DMS53 (cell line): ENCODE results near the gene PTPRC.
"Not testable (repeated sequence)": the region's sequence is repeated elsewhere in the genome, so short reads cannot be mapped to it uniquely, and the experiment has no call there.

ENCODE experiments used
- DNase-seq: peaks from one replicate; lab custom pipeline; 2025; lab: John Stamatoyannopoulos, UW

The PTPRC gene, protein sequence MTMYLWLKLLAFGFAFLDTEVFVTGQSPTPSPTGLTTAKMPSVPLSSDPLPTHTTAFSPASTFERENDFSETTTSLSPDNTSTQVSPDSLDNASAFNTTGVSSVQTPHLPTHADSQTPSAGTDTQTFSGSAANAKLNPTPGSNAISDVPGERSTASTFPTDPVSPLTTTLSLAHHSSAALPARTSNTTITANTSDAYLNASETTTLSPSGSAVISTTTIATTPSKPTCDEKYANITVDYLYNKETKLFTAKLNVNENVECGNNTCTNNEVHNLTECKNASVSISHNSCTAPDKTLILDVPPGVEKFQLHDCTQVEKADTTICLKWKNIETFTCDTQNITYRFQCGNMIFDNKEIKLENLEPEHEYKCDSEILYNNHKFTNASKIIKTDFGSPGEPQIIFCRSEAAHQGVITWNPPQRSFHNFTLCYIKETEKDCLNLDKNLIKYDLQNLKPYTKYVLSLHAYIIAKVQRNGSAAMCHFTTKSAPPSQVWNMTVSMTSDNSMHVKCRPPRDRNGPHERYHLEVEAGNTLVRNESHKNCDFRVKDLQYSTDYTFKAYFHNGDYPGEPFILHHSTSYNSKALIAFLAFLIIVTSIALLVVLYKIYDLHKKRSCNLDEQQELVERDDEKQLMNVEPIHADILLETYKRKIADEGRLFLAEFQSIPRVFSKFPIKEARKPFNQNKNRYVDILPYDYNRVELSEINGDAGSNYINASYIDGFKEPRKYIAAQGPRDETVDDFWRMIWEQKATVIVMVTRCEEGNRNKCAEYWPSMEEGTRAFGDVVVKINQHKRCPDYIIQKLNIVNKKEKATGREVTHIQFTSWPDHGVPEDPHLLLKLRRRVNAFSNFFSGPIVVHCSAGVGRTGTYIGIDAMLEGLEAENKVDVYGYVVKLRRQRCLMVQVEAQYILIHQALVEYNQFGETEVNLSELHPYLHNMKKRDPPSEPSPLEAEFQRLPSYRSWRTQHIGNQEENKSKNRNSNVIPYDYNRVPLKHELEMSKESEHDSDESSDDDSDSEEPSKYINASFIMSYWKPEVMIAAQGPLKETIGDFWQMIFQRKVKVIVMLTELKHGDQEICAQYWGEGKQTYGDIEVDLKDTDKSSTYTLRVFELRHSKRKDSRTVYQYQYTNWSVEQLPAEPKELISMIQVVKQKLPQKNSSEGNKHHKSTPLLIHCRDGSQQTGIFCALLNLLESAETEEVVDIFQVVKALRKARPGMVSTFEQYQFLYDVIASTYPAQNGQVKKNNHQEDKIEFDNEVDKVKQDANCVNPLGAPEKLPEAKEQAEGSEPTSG (N-terminal part only)

DNA sequence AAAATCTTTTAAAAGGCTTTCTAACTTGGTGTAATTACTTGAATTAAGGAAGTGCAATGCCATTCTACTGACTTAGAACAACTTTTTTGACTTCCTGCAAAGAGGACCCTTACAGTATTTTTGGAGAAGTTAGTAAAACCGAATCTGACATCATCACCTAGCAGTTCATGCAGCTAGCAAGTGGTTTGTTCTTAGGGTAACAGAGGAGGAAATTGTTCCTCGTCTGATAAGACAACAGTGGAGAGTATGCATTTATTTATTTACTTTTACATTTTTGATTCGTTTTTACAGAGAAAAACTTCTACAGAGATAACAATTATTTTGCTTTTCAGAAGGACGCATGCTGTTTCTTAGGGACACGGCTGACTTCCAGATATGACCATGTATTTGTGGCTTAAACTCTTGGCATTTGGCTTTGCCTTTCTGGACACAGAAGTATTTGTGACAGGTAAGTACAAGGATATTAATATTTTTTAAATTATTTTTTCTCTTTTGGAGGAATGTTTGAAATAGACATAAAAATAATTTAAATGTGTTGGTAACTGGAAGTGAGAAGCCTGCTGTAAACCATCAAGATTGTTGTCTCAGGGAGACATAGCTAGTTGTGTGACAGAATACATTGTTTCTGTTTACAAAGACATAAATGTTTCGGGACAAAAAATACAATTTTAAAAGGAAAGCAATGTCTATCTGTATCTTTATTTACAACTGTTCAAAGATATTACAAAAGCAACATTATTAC, at the start of gene PTPRC:
Gene PTPRC (plus strand): TSS at position 147 of the 742 bp plus-strand sequence. CDS start 229 bp downstream, at position 376.
- DNase-seq: no peak

DNA sequence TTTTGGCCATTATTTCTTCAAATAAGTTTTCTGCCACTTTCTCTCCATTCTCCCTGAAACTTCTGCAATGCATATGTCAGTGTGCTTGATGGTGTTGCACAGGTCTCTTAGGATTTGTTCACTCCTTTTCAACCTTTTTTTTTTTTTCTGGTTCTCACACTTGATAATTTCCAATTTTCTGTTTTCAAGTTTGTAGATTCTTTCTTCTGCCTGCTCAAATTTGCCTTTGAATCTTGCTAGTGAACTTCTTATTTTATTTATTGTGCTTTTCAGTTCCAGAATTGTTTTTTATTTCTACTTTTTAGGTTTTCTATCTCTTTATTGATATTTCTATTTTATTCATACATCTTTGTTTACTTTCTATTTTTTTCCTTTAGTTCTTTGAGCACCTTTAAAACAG, 48.4 kb upstream of the PTPRC start:
- no peak for DNase-seq

DNA sequence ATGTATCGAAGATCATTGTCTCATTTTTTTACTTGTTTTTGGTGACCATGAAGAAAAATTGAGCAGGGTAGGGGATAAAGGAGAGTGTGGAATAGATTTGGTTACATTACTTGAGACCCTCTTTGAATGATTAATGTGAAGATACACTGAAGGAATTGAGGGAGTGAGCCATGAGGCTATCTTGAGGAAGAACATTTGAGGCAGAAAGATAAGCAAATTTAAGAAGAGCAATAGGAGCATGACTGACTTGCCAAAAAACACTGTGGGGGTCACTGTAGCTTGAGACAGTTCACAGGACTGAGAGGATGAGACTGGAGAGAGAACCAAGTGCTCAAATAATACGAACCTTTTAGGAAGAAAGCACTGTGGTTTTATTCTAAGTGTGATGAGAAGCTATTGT, 43.1 kb upstream of the PTPRC start:
- DNase-seq: no peak

DNA sequence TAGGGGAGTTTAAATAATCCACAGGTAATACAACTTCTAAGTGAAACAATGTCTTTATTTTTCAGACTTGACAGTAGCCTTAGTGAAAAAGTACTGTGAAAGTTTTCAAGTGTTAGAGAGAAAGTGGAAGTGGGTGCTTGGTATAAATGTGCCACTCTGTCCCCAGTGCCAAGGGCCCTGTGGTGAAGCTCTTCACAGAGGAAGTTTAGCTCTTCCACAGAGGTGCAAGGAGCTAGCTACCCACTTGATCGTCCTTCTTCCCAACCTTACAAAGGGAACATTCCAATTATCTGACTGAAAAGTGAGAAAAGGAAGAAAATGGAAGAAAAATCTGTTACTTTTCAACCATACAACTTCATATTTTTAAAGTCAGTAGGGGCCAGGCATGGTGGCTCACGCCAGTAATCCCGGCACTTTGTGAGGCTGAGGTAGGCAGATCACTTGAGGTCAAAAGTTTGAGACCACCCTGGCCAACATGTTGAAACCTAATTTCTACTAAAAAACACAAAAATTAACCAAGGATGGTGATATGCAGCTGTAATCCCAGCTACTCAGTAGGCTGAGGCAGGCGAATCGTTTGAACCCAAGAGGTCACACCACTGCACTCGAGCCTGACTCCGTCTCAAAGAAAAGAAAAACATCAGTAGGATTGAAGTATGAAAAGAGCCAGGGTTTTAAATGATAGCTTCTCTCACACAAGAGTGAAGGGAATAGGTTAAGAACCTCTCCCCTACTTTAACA, 41.0 kb upstream of the PTPRC start:
- DNase-seq: no peak

DNA sequence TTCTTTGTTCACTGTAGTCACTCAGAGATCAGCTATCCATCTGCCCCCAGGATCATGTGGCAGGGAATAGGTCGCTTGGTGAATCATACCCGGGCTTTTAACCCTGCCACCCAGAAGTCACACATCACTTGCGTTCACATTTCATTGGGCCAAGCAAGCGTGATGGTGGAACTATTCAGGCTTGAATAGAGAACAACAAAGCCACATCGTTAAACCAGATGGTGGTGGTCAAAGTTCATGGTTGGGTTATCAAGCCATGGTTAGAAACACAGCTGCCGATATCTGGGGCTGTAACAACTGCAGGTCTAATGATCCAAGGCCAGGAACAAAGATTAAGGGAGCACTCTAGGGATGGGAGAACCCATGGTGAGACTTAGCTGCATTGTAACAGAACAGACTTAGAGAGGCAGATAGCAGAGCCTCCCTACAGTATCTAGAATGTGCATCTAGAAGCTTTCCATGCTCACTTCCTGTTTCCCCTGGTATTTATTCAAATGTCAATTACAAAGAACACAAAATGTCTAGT, 40.0 kb upstream of the PTPRC start:
- DNase-seq: peak; percentile 88

DNA sequence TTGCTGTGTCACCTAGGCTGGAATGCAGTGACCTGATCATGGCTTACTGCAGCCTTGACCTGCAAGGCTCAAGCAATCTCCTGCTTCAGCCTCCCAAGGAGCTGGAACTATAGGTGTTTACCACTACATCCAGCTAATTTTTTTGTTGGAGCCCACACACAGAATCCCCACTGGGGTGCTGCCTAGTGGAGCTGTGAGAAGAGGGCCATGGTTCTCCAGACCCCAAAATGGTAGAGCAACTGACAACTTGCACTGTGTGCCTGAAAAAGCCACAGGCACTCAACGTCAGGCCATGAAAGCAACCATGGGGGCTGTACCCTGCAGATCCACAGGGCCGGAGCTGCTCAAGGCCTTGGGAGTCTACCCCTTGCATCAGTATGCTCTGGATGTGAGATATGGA, 39.1 kb upstream of the PTPRC start:
- no peak for DNase-seq

DNA sequence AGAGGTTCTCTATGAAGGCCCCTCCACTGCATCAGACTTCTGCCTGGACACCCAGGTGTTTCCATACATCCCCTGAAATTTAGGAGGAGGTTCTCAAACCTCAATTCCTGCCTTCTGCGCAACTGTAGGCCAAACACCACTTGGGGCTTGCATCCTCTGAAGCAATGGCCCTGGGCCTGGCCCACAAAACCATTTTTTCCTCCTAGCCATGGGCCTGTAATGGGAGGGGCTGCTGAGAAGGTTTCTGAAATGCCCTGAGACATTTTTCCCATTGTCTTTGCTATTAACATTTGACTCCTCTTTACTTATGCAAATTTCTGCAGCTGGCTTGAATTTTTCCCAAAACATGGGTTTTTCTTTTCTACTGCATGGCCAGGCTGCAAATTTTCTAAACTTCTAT, 37.9 kb upstream of the PTPRC start:
- no peak for DNase-seq

DNA sequence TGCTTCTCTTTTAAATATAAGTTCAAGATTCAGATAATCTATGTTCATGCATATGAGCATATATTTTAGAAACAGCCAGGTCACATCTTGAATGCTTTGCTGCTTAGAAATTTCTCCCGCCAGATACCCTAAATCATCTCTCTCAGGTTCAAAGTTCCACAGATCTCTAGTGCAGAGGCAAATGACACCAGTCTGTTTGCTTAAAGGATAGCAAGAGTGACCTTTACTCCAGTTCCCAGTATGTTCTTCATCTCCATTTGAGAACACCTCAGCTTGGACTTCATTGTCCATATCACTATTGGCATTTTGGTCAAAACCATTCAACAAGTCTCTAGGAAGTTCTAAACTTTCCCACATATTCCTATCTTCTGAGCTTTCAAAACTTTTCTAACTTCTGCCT, 37.5 kb upstream of the PTPRC start:
- not testable (repeated sequence) for DNase-seq

DNA sequence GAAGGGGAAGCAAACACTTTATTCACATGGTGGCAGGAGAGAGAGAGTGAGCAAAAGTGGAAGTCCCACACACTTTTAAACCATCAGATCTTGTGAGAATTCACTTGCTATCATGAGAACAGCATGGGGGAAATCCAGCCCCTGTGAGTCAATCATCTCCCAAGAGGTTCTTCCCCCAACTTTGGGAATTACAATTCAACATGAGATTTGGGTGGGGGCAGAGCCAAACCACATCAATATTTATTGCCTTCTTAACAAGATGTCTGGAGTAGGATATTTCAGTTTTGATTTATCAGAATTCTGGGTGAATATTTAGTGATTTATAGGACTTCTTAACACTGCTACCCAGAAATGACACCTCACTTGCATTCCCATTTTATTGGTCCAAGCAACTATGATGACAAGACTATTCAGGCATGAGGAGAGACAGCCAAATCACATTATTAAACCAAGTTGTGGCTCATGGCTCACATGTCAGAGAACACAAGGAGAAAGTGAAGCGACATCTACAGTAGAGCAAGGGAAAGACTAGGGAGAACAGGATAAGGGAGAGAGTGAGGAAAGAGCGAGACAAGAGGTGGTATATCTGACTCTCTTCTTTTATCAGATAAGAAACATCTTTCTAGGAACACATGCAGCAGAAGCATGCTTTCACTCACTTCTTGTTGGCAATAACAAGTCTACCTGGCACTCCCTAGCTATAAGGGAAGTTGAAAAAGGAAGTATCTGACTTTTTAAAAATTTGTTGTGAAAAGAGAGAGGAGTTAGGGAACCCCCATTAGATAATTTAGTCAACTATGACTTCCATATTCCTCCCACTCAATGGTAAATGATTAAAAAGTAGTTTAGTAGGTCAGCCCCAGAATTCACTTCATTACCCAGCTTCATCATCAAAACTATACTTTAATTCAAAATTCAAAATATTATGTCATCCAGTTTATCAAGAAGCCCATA, 36.6 kb upstream of the PTPRC start:
- no peak for DNase-seq

DNA sequence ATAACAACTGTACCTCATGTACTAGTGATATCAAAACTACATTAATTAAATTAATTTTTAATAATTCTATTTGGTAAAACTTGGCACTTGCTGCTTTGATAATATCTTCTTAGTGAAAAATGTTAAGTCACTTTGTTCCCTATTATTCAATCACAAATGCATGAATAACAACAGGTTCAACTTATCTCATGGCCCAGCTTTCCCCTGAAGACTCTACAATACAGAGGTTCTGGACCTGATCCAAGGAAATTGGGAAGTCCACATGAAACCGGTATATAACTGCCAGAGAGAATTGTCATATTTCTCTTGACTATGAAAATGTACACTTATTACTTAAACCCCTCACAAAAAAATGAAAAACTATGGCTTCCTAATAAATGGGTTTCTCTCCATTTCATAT, 33.9 kb upstream of the PTPRC start:
- DNase-seq: no peak

DNA sequence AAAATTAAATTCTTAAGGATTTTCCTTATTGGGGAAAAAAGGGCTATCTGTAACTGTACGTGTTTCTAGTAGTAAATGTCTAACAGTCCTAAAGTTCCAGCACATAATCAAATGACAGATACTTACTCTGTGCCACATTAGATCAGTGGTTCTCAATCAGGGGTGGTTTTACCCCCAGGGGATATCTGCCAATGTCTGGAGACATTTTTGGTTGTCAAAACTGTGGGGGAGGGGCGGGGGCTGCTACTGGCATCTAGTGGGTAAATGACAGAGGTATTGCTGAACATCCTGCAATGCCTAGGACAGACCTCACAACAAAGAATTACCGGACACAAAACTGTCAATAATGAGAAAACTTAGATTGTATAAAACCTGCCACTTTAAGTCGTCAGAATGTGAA, 33.4 kb upstream of the PTPRC start:
- DNase-seq: no peak

DNA sequence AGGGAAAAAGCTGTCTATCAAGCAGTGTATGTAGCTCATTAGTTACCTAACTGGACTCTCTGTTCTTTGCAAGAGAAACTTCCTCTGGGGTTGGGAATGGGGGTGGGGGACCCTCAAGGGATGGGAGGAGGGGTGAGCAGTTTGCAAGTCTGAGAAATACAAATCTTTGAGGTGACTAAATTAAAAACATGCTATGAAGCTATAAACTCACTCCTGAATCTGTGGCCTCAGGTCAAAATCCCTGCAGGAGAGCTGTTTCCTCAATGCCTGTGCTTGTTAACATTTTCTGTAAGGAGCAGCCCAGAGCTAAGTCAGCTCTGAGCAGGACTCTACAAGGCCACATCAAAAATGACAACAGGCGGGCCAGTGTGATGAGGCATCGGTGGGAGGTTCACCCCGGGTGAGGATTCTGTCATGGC, 32.8 kb upstream of the PTPRC start:
- no peak for DNase-seq

DNA sequence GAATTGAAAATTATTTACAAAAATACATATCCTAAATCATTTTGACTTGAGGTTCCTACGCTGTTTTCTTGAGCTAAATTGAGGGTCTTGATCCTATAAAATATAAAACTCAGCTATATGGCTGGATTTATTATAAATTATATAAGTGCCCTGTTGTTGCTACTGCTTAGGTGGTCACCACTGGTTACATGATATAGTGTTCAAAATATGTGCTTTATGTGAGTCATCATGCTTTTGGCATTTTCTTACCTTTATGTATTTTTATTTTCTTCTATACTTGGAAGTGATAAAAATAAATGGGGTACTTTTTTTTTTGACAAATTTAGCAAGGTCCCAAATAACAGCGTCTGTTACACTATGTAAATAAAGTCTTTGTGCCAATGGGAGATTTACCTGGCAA, 31.1 kb upstream of the PTPRC start:
- DNase-seq: no peak

DNA sequence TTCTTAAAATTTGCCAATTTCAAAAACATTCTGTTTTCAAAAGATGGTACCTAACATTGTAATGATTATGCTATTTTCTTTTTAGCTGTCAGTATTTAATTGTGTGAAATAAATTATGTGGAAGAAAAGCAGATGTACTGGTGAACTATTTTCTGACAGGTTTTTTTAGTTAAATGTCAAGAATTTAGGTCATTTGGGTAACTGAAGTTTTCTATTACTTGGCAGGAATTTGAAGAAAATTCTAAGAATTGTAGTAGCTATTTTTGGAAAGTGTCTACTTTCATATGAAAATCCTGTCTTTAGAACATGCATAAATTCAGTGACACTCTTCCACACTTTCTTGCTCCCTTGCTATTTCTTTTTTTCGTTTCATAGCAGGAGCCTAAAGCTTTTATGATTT, 28.5 kb upstream of the PTPRC start:
- no peak for DNase-seq

DNA sequence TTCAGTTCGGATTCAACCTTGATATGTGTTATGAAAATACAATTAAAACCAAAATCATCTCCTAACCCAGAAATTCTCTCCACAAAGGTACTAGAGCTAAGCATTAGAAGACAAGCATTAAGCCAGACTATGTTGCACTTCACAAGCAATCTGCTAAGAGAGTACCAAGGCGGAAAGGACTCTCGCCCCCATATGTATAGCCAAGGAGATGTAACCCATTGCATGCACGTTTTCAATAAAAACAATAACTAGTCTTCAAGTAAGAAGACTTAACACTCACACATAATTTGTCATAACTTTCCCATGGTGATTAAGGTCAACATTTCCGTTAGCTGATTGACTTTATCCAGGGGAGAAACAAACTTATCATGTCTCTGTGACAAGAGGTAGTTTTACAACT, 27.6 kb upstream of the PTPRC start:
- no peak for DNase-seq

DNA sequence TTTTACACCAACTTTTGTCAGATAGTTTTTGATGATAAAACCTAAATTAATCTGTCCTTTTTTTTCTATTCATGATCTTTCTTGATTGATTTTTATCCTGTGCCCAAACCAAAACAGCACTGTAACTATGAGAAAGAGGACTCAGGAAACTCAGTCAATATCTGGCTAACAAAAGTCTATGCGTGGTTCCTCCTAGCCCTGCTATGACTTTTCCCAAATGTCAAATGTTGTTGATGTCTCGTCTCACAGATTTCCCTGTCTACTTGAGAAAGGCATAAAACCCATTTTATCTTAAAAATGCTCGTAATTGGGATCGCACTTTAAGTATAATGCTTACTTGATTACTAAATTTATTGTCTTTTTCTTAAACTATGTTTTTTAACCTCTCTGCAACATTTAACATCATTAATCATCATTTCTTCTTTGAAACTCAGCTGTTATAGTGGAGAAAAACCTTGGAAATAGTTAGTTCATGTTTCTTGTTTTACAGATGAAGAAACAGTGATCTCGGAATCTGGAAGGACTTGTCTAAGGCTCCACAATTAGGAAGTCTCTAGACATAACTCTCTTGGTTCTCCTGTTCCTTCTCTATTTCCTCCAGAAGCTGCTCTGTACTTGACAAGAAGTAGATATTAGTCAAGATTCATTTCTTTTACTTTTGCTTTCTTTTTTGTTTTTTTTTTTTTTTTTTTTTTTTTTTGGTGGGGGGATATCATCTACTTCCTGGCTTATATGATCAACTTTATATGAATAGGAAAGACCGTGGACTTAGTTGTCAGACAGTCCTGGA, 26.2 kb upstream of the PTPRC start:
- no peak for DNase-seq

DNA sequence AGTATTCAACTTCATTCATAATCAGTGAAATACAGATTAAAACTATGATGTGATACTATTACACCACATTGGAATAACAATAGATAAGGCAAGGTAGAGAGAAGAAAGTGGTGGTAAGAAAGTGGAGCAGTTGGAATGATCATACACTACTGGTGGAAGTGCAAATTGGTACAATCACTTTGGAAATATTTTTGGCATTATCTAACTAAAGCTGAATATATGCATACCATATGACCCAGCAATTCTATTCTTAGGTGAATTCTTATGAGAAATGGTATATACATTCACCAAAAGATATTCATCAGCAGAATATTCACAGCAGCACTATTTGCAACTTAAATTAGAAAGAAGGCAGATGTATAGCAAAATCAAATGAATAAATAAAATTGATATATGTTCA, 21.4 kb upstream of the PTPRC start:
- no peak for DNase-seq

DNA sequence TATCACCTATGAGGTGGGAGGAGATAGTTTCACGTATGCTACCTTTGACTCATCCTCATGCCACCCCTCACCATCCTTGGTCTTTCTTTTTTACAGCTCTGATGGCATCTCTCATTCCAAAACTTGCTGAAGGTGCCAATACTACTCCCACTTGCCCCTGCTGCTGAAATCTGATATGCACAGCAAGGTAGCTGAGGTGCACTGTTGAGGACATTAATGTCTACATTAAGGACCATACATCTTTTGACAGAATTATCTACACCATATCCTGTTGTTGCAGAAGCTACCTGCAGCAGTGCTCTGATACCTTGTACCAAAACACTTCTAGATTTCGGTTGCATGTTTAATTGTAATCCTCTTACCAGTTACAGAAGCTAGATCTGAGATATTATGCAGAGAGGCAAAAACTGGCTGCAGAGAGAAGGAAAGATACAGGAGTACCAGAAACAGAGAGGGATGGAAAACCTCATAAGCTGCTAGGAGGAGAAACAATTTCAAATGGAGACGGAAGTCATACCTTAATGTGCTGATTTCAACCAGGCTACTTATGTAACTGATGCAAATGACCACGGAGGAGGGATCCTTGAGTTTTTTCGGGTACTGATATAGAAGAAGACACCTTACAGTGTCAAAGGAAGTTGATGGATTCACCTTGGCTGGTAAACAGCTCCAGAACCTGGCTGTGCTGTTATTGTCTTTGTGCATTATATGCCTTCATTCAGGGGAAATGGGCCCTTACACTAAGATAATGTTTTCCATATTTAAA, 19.3 kb upstream of the PTPRC start:
- no peak for DNase-seq
